ENCODE measurements around the gene SKAP1. TPM values are rescaled to one million over a fixed set of nuclear protein-coding genes. Genes with fewer than 3 reads are reported as not detected.

Gene SKAP1
- total RNA-seq, 1 experiment from 2014 or later = not detected

DNA sequence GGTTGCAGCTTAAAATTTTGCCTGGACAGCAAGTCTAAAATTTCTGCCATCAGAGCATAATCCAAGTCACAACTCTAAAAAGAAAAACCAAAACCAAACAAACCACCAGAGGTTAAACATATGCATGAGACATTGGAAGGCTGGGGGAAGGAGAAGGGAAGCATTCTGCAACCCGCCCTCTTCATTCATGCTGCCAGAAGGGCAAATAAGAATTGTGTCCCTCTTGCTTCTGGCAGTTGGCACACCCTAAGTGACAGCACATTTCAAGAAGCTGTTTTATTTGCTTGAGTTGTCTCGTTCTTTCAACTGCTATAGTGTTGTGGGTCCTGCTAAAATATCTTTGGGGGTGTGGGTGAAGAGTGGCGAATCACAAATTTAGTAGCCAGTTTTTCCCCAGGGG lies 99.6 kb downstream of the SKAP1 start:
- Histone ChIP-seq H3K4me3 (no peak overlapping the region), H3K36me3 (no peaks in the 10 kb centered on the region), H3K9me3 (no peaks in the 10 kb centered on the region), H3K27me3 (no peaks in the 10 kb centered on the region)
- no peak for DNase-seq

DNA sequence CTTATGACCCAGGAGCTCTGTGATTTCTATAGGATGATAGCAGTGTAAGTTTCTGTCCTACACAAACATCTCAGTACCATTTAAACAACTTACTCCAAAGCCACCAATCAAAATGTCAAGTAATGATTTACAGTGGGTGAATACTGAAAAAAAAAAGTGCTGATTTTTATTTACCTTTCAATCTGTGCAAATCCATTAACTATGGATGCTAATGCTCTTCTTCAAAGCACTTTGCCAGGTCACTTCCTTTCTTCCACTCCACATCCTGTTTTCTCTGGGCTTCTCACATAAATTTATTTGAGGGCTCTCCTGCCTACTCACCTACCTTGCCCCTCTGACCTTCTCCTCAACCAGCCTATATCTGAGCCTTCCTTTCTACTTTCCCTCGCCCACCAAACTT lies 101.6 kb downstream of the SKAP1 start:
- no peaks in the 10 kb centered on the region for H3K27me3 ChIP-seq
- H3K9me3 ChIP-seq = no peaks in the 10 kb centered on the region
- H3K4me3 ChIP-seq = no peak overlapping the region
- H3K36me3 ChIP-seq = no peaks in the 10 kb centered on the region
- no peak for DNase-seq

DNA sequence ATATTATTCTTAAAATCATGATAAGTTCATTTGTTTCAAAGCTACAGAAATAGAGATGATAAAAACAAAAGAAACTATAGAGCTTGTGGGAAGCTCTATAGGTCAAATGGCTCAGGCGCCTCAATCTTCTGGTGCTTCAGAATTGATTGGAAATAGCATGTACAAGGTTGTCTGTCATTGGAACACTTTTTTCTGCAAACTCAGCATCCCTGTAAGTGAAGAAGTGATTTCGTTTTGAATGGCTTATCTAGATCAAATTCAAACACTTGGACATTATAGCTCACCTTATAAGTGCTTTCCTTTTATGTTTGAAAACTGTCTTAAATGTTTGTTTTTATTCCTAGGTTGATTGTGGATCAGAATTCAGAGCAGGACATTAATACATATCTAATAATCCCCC lies 103.7 kb downstream of the SKAP1 start:
- DNase-seq = no peak
- Histone ChIP-seq H3K36me3 (no peaks in the 10 kb centered on the region), H3K27me3 (no peaks in the 10 kb centered on the region), H3K9me3 (no peaks in the 10 kb centered on the region), H3K4me3 (no peak overlapping the region)

DNA sequence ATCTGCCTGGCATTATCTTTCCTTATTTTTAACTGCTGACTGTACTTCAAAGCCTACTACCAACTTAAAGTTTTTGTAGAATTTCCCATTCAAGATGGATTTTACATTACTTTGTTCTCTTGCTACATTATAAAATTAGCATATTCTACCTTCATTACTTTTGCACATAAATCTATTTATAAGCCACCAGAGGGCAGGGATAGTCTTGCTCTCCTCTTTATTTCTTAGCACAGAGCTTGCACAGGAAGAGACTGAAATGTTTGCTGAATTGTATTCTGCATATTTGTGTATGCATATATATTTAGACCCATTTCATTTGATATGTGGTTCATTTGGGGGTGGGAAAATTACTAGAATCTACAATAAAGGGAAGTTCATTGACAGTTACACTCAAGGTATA lies 108.0 kb downstream of the SKAP1 start:
- H3K4me3 ChIP-seq = no peak overlapping the region
- H3K36me3 ChIP-seq = no peaks in the 10 kb centered on the region
- DNase-seq = no peak
- no peaks in the 10 kb centered on the region for H3K27me3 ChIP-seq
- H3K9me3 ChIP-seq = no peaks in the 10 kb centered on the region

DNA sequence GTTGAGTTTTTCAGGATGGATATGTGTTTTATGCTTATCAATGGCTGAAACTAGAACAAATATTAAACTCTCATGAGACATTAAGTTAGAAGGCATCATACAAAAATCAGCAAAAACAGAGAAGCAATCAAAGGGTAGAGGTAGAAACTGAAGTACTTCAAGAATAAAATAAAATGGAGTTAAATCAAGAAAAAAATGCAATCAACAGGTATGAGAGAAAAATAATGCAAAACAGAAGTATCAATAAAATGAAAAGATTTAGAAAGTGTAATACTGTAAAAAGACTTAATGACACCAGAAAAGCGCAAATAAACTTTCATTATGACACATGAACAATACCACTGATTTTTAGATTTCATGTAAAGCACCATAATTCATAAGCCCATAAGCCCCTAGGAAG lies 112.3 kb downstream of the SKAP1 start:
- no peaks in the 10 kb centered on the region for H3K27me3 ChIP-seq

DNA sequence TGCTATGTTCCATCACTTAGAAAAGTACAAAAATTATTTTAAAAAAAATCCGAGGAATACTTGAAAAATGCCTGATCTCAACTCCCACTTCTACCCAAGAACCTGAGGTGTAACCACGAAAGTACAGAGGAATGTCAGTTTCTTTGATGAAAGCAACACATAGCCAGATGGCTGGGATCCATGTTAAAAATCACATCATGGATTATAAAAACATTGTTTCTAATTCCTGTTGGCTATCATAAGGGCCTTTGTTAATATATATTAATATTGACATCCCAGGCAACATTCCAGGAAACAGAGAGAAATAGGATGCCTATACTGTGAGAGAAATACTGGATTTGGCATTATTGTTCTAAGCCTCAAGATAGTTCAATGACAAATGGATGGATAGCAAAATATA lies 115.3 kb downstream of the SKAP1 start:
- H3K9me3 ChIP-seq = no peaks in the 10 kb centered on the region
- no peaks in the 10 kb centered on the region for H3K27me3 ChIP-seq
- no peaks in the 10 kb centered on the region for H3K36me3 ChIP-seq
- no peak for DNase-seq
- no peak overlapping the region for H3K4me3 ChIP-seq

More for the DNA sequence above, 112.3 kb downstream of the SKAP1 start:
- Histone ChIP-seq H3K4me3 (no peak overlapping the region), H3K9me3 (no peaks in the 10 kb centered on the region), H3K36me3 (no peaks in the 10 kb centered on the region)
- no peak for DNase-seq

DNA sequence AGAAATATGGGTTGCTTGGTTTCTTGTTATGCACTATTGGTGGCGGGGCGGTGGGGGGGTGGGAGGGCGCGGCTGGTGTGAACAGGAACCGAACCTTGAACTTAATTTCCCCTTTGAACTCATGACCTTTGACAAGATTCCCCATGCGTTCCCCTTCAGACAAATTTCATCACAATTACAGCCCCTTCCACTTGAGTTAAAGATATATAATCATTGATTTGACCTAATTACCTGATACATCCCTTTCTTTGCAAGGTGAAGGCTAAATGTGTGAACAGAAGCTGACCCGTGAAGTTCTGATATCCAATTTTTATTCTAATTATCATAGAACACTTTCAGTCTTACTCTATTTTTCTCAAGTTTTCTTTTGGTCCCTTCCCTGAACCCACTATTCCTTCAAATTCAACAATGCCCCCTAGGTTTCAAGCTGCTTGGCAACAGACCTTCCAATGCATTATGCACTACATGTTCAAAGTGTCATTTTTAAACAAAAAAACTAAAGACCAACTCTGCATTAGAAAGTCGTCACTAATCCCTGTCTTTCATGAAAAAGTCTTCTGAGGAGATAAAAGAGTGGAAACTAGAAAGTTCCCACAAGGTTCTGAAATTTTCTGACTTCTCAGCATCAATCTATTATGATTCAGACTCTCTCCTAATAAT lies 116.8 kb downstream of the SKAP1 start:
- Histone ChIP-seq H3K9me3 (no peaks in the 10 kb centered on the region), H3K27me3 (no peaks in the 10 kb centered on the region), H3K36me3 (no peaks in the 10 kb centered on the region), H3K4me3 (no peak overlapping the region)
- DNase-seq = no peak

DNA sequence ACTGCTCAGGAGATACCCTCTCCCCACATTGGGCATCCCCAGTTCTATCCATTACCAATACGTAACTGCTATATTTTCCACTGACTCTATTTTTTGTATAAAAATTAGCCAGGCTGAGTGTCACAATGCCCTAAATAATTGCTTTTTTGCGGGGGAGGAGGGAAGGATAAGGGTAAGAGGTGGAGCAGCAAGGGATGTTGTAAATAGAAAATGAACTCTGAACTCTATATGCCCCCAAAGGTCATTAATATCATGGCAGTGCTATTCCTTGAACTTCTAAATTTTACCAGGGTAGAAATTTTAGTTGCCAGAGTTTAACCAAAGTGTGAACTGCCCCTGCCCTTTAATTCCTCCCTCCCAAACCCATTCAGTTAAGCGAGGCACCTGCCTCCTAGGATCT lies 118.7 kb downstream of the SKAP1 start:
- no peaks in the 10 kb centered on the region for H3K27me3 ChIP-seq

DNA sequence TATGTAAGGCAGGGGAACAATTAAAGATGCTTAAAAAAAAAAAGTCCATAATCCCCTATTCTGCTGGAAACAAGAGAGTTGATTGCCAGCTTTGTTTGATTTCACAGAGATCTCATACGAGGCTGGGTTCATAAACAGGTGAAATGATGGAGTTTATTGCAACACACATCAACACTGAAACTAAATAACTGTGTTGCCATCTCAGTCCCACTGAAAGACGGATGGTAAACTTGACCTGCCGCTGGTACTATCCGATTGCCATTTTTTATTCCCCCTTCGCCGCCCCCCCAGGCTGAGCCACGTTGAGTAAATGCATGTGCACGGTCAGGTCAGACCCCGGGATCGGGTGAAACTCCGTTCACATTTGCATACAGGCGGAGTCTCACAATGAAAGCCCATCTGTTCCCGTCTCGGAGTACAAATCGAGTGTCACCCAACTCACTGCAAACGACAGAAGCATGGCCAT lies 119.2 kb downstream of the SKAP1 start:
- Histone ChIP-seq H3K9me3 (no peaks in the 10 kb centered on the region), H3K4me3 (no peak overlapping the region), H3K36me3 (no peaks in the 10 kb centered on the region), H3K27me3 (no peaks in the 10 kb centered on the region)
- DNase-seq = no peak

More for the DNA sequence above, 118.7 kb downstream of the SKAP1 start:
- no peak for DNase-seq
- H3K4me3 ChIP-seq = no peak overlapping the region
- H3K36me3 ChIP-seq = no peaks in the 10 kb centered on the region
- H3K9me3 ChIP-seq = no peaks in the 10 kb centered on the region

DNA sequence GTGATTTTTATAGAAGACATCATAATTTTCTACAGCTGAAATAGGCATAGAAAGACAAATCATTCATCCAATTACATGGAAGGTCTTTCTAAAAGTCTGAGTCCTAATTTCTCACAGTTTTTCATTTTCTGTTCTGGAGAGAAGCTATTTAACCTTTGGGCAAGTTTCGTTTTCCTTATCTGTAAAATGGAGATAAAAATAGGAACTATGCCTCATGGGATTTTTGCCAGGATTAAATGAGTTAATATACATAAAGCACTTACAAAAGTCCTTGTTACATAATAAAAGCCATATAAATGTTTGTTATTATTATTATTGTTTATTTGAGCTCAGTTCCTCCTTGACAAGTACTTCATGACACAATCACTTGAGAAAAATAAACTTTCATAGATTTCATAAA lies 121.4 kb downstream of the SKAP1 start:
- H3K27me3 ChIP-seq = no peaks in the 10 kb centered on the region
- H3K4me3 ChIP-seq = no peak overlapping the region
- DNase-seq = no peak
- no peaks in the 10 kb centered on the region for H3K9me3 ChIP-seq
- no peaks in the 10 kb centered on the region for H3K36me3 ChIP-seq

DNA sequence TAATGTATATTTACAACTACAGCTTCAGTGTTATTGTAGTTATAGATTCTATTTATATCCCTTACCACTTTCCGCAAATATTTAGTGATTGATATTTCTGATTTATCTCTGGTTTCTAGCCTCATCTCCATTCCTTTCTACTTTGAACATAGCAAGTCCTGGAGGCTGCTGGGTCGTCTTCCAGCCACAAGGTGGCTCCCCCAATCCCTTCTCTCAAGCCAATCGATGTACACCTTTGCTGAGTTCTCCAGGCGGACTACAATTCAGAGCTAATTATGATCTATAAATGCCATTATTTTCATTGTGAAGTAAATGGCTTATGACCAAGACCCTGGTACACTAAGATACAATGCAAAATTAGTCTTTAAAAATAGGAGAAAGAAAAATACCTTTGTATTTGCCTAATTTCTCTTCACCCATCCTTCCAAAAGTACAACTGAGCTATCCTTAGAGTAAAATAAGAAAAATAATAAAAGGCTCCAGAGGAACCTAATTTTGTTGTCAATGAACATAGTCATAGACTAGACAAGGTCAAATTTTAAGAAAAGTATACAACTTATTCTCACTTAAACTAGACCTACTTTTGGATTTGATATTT lies 122.1 kb downstream of the SKAP1 start:
- no peaks in the 10 kb centered on the region for H3K9me3 ChIP-seq
- no peaks in the 10 kb centered on the region for H3K27me3 ChIP-seq

DNA sequence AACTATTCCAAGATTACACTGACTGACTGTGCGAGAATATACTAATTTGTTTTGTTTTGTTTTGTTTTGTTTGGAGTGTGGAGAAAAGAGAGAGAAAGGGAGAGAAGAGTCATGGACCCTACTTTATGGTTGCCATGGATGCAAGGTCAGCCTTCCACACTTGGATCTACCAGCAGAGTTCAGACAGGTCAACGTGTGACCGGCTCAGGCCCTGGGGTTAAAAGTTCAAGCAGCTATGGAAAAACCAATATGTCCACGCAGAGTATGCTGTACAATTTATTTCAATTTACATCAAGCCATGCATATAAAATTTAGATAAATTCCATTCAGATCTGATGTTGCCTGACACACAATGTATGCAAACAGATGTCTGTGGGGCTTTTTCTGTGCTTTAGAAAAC lies 122.8 kb downstream of the SKAP1 start:
- Histone ChIP-seq H3K36me3 (no peaks in the 10 kb centered on the region), H3K9me3 (no peaks in the 10 kb centered on the region), H3K27me3 (no peaks in the 10 kb centered on the region), H3K4me3 (no peak overlapping the region)
- no peak for DNase-seq

More for the DNA sequence above, 122.1 kb downstream of the SKAP1 start:
- no peaks in the 10 kb centered on the region for H3K36me3 ChIP-seq
- DNase-seq = peak; percentile 60
- no peak overlapping the region for H3K4me3 ChIP-seq

DNA sequence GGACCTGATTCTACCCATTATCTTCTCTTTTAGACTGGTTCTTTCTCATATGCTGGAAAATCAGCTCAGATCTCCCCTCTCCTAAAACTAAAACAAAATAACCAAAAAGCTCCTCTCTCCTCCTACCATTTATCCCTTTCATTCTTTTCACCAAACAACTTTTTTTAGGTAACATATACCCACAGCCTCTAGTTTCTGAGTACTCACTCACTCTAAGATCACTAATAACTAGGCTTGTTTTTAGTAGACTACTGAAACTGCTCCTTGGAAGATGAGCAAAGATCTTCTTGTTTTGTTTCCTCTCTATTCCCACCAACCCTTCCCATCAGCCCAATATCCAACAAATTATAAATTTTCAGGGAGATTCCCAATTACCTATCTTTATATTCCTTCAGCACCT lies 129.0 kb downstream of the SKAP1 start:
- Histone ChIP-seq H3K36me3 (no peaks in the 10 kb centered on the region), H3K27me3 (no peaks in the 10 kb centered on the region), H3K4me3 (no peak overlapping the region), H3K9me3 (no peaks in the 10 kb centered on the region)
- no peak for DNase-seq

DNA sequence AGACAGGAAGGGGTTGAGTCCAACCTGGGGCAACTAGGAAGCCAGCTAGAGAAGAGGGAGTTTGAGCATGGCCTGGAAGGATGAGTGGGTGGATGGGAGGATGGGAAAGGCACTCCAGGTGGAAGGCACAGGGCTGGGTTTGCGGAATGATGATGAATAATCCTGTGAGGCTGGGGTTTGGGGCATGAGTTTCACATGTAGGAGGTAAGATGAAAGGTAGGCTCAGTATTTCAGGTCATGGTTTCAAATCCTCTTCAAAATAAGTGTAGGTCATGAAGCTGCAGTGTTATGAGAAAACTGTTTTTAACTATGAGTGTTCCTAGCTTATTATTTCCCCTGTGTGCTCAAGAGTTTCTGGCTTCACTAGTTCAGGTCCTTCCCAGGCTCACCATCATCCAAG lies 130.3 kb downstream of the SKAP1 start:
- Histone ChIP-seq H3K36me3 (no peaks in the 10 kb centered on the region), H3K4me3 (no peak overlapping the region), H3K27me3 (no peaks in the 10 kb centered on the region), H3K9me3 (no peaks in the 10 kb centered on the region)
- DNase-seq = no peak

DNA sequence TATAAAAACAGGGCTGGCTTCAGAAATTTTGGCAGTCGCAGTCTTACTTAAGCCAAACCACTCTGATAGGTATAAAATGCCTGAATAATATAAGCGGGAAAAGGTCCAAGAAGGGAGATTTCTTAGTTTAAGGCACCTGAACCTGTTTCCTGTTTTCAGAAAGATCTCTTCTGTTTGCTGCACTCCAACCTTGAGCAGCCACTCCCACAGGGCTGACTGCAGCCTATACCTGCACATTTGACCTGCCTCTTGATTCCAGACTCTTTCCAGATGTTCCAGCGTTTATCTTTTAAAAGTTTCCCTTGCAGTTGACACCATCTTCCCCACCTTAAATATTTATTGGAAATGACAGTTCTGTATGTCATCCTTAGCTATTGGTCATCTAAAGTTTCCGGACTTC lies 132.2 kb downstream of the SKAP1 start:
- Histone ChIP-seq H3K9me3 (no peaks in the 10 kb centered on the region), H3K27me3 (no peaks in the 10 kb centered on the region), H3K36me3 (no peaks in the 10 kb centered on the region), H3K4me3 (no peak overlapping the region)
- no peak for DNase-seq

DNA sequence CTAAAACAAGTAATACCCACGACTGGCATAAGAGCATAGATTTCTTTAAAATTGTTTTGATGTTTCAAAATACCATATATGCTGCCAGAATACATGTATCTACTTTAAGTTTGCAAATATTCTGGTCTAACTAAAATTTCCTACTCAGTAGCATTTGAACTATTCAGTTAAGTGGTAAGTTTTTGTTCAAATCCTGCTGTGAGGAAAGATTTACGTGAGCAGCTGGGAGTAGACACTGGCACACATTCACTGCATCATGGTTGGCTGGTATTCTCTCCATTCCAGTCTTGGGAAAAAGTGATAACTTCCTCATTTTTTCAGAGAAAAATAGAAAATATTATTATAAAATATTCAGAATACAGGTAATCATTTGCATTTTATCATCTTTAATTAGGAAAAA lies 133.6 kb downstream of the SKAP1 start:
- Histone ChIP-seq H3K9me3 (no peaks in the 10 kb centered on the region), H3K4me3 (no peak overlapping the region), H3K27me3 (no peaks in the 10 kb centered on the region), H3K36me3 (no peaks in the 10 kb centered on the region)
- DNase-seq = no peak

DNA sequence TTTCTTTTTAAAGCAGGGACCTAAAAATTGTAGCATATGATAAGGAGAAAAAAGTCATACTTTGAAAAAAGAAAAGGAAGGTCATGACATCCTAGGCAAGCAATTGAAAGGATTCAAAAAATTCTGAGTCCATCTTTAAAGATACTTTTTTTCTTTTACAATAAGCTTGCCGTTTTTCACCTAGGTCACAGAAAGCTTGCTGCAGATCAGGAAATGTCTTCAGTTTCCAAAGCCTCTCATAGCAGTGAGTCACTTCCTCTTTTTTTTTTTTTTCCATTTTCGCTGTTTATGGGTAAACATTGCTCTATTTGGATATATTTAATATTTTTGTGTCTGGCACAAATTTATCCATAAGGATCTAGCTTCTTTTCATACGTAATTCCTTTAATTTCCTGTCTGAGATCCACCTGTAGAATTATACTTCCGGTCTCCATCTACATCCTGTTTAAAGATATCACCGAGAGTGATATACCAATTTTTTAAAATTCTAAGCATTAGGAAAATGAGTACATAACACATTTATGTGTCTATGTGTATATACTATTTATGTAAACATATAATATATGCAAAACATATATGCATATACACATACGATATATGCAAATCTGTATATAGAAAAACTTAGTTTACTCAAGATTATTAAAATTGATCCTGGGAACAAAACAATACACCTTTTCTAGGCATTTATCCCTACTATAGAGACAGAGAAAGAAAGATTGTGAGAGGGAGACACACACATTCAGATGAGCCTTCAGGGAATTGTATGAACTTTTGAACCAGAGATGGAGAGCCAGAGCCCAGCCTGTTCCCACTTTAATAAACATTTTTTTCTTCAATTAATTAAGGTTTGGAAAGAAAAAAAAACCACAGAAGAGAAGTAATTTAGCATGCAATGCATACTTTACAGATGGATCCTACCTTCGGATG lies 134.4 kb downstream of the SKAP1 start:
- no peaks in the 10 kb centered on the region for H3K36me3 ChIP-seq
- H3K4me3 ChIP-seq = 0 out of 2 replicates have a peak overlapping the region, but pooled peaks have one; percentile 2
- H3K9me3 ChIP-seq = no peaks in the 10 kb centered on the region
- DNase-seq = no peak
- H3K27me3 ChIP-seq = no peaks in the 10 kb centered on the region

Data from MG63 (cell line).